Heart left ventricle (tissue), 16 donors: ENCODE data around the gene LSM14A. TPM values are rescaled to one million over a fixed set of nuclear protein-coding genes. Genes with fewer than 3 reads are reported as not detected.
A peak's percentile ranks its signal among the peaks of the same experiment; 100 is the strongest.

Experiments used
- ATAC-seq, 4 donors: fragments of 200-7000 bp; cut with Tn5 transposase; one replicate each; pipeline ENCODE4 v1.9.1; 2020 to 2022; ENCODE audit warnings: moderate library complexity in 4 of 4, mild to moderate bottlenecking in 3 of 4, moderate number of reproducible peaks in 1 of 4
- DNase-seq, 5 donors: peaks; one replicate each; pipeline ENCODE4 v3.0.0-alpha.2; 2020
- H3K27ac ChIP-seq, 12 donors: fragments of 200-600 bp; sonication (generic) in 4 of 12; one replicate each; pipeline versions ENCODE4 v1.5.0 to v1.8.0; 2016 to 2022; ENCODE audit warnings: mild to moderate bottlenecking in 2 of 12
- H3K27me3 ChIP-seq, 9 donors: fragments of 200-600 bp; sonication (generic) in 2 of 9; one replicate each; pipeline versions ENCODE4 v1.5.1 to v1.8.0; 2016 to 2022; ENCODE audit warnings: mild to moderate bottlenecking in 3 of 9
- H3K36me3 ChIP-seq, 9 donors: fragments of 200-600 bp; sonication (generic) in 2 of 9; one replicate each; pipeline versions ENCODE4 v1.5.0 to v1.8.0; 2018 to 2022; ENCODE audit warnings: mild to moderate bottlenecking in 2 of 9
- H3K4me1 ChIP-seq, 12 donors: fragments of 200-600 bp; sonication (generic) in 4 of 12; one replicate each; pipeline versions ENCODE4 v1.5.0 to v1.8.0; 2016 to 2022; ENCODE audit warnings: mild to moderate bottlenecking in 3 of 12
- H3K4me3 ChIP-seq, 12 donors: fragments of 200-600 bp; sonication (generic) in 4 of 12; one replicate each; pipeline versions ENCODE4 v1.5.0 to v1.8.0; 2017 to 2022; ENCODE audit warnings: mild to moderate bottlenecking in 9 of 12, moderate library complexity in 4 of 12
- H3K9me3 ChIP-seq, 12 donors: fragments of 200-600 bp; sonication (generic) in 4 of 12; one replicate each; pipeline versions ENCODE4 v1.5.0 to v1.8.0; 2016 to 2022; ENCODE audit warnings: mild to moderate bottlenecking in 1 of 12
- CTCF ChIP-seq, 12 donors: fragments of 200-600 bp; sonication (generic) in 4 of 12; IDR thresholded peaks; one replicate each; pipeline versions ENCODE4 v1.5.0 to v1.8.0; 2018 to 2022; ENCODE audit warnings: antibody characterized with exemption in 12 of 12, mild to moderate bottlenecking in 5 of 12
- POLR2A ChIP-seq, 2 donors: fragments of 450-650 bp; IDR thresholded peaks; one replicate each; pipeline ENCODE4 v1.6.1; 2017; ENCODE audit warnings: antibody characterized with exemption in 2 of 2, mild to moderate bottlenecking in 2 of 2, moderate library complexity in 2 of 2
- WGBS, 4 donors: extraction: QIAGEN DNeasy Blood & Tissue Kit in 2 of 4; methylation state at CpG; one replicate each; pipeline versions ENCODE4 v1.1.5 to v1.1.7; 2013 to 2018; 5-methylcytosine and 5-hydroxymethylcytosine counted together
- intact Hi-C, 10 donors: fragments of 100-400 bp; cut with DNase I; formaldehyde crosslinking; loops; one replicate each; pipeline versions ENCODE4 v1.11.1 to v1.14.2; 2022
- polyA plus RNA-seq, 2 donors: library from polyadenylated mRNA; stranded (reverse); fragments of 200-250 nt; gene quantifications; one replicate each; pipeline ENCODE4 v1.2.3, GENCODE V29; 2013
- total RNA-seq, 9 donors: library from RNA; depleted of rRNA in 2 of 9; stranded (reverse); fragments of >200 nt in 2 of 9; fragmentation: NEBNext Ultra II Directional in 3 of 9; extraction: Animal tissue kit (Norgen Biotek cat#: 25700) in 3 of 9; gene quantifications; one replicate each; pipeline versions ENCODE4 v1.1.0 to v1.2.4, GENCODE V29; 2016 to 2023
- donor health status: ischemic (EF 13 %, LVEDD 7.1; RV severe dilation, severe dysfunction).
- donor health status: healthy with polysubstance abuse.
- donor health status: DM: no; HTN: yes; CAD: no.
- donor health status: DM: no; HTN: no; CAD: no.
- donor health status: ischemic (EF 25% LVEDD 6.9; RV normal size, moderate dysfunction).
- donor health status: ischemic (EF 25% LVEDD 5.7; RV mildly dilated, moderate dysfunction).
- donor health status: healthy.
- donor health status: DM: yes; HTN: yes; CAD: no.
- donor health status: ischemic (EF 35%, LVEDD 5.7; RV mildly dilated, moderate dysfunction).
- donor health status: nonischemic (EF 11% LVEDD 7.7; RV severe dilation, severe dysfunction).
- donor health status: DM: yes; HTN: yes; CAD: no.
- donor health status: PGD.
- donor health status: ischemic (EF 29% LVEDD 5.4; RV normal size, mild dysfunction).
- donor health status: nonischemic (EF 23%, LVEDD 6.1; RV moderate dilation, normal function).

Gene LSM14A
- total and polyA plus RNA-seq, 11 donors = 34.6 to 109 (median 70.5) TPM

- H3K36me3 ChIP-seq = peaks cover 0 to 18% (median 5%) of the 10 kb centered on the region in 9 donors
- TF ChIP-seq POLR2A (IDR thresholded peaks at IDR 0.05) (no peak), CTCF (IDR thresholded peaks at IDR 0.05) (no peak)
- no peak overlapping the region for H3K27ac ChIP-seq
- no peaks in the 10 kb centered on the region for H3K27me3 ChIP-seq
- intact Hi-C loops = no loop called here
- H3K4me3 ChIP-seq = peak overlapping the region in 3 of 12 donors; percentile 7 to 25 (median 11)
- ATAC-seq (no peak), DNase-seq (no peak)
- 35 to 47% (median 40%) methylated on average over 3 of the region's 3 CpGs for WGBS, 4 donors
- H3K9me3 ChIP-seq = no peaks in the 10 kb centered on the region
- H3K4me1 ChIP-seq = peaks cover 32 to 89% (median 80%) of the 10 kb centered on the region in 12 donors
Observed at GRCh38 chr19:34176581-34176980, 4.3 kb downstream of the LSM14A start.

GRCh38 chr19:34178274-34178610 lies 5.9 kb downstream of the LSM14A start:
- H3K4me3 ChIP-seq = peak overlapping the region in 1 of 12 donors; percentile 14
- peaks cover 32 to 100% (median 88%) of the 10 kb centered on the region in 12 donors for H3K4me1 ChIP-seq
- intact Hi-C loops = no loop called here
- TF ChIP-seq POLR2A (IDR thresholded peaks at IDR 0.05) (no peak), CTCF (IDR thresholded peaks at IDR 0.05) (no peak)
- DNase-seq (no peak), ATAC-seq (no peak)
- H3K27ac ChIP-seq = no peak overlapping the region
- H3K27me3 ChIP-seq = no peaks in the 10 kb centered on the region
- no peaks in the 10 kb centered on the region for H3K9me3 ChIP-seq
- peaks cover 0 to 18% (median 5%) of the 10 kb centered on the region in 9 donors for H3K36me3 ChIP-seq
- 59 to 66% (median 63%) methylated on average over 2 of the region's 2 CpGs for WGBS, 4 donors

GRCh38 chr19:34179066-34179465 lies 6.8 kb downstream of the LSM14A start:
- TF ChIP-seq POLR2A (IDR thresholded peaks at IDR 0.05) (no peak), CTCF (IDR thresholded peaks at IDR 0.05) (no peak)
- H3K4me1 ChIP-seq = peaks cover 29 to 100% (median 86%) of the 10 kb centered on the region in 12 donors
- intact Hi-C loops = no loop called here
- no peaks in the 10 kb centered on the region for H3K27me3 ChIP-seq
- peaks cover 0 to 18% (median 5%) of the 10 kb centered on the region in 9 donors for H3K36me3 ChIP-seq
- no peaks in the 10 kb centered on the region for H3K9me3 ChIP-seq
- WGBS, 4 donors = 29 to 69% (median 61%) methylated on average over 2 of the region's 2 CpGs
- ATAC-seq = no peak
- H3K27ac ChIP-seq = no peak overlapping the region
- DNase-seq = no peak
- no peak overlapping the region for H3K4me3 ChIP-seq

- Histone ChIP-seq H3K36me3 (peaks cover 0 to 18% (median 3%) of the 10 kb centered on the region in 9 donors), H3K27me3 (no peaks in the 10 kb centered on the region), H3K27ac (no peak overlapping the region), H3K4me3 (no peak overlapping the region), H3K9me3 (no peaks in the 10 kb centered on the region), H3K4me1 (peaks cover 29 to 100% (median 85%) of the 10 kb centered on the region in 12 donors)
- intact Hi-C loops = no loop called here
- TF ChIP-seq POLR2A (IDR thresholded peaks at IDR 0.05) = no peak
- no peak for TF ChIP-seq CTCF (IDR thresholded peaks at IDR 0.05)
- ATAC-seq (peak in 1 of 4 donors; percentile 33), DNase-seq (no peak)
- 89 to 96% (median 93%) methylated on average over 2 of the region's 2 CpGs for WGBS, 4 donors
Observed at GRCh38 chr19:34180273-34180672, 8.0 kb downstream of the LSM14A start.
